HepG2 (cell line): ENCODE results near the gene DAAM1. TPM values are rescaled to one million over a fixed set of nuclear protein-coding genes. Genes with fewer than 3 reads are reported as not detected.
A peak's percentile ranks its signal among the peaks of the same experiment; 100 is the strongest.

Experiments
- ATAC-seq: fragments of 200-7000 bp; cut with Tn5 transposase; 3 replicates; pipeline ENCODE4 v1.9.1; 2020; ENCODE audit warnings: mild to moderate bottlenecking, moderate library complexity
- BruUV-seq: library from RNA; stranded (reverse); fragments of 400-500 nt; replicated peaks from 2 replicates; lab custom pipeline; 2021; lab: Mats Ljungman, UMichigan
- CTCF ChIA-PET: fragments of 300-600 bp; formaldehyde crosslinking; extraction: SDS; loops from one replicate; lab custom pipeline; 2021; ENCODE audit warnings: low total read pairs, inconsistent platforms, low intra/inter-chr PET ratio; lab: Yijun Ruan, JAX
- POLR2A ChIA-PET: fragments of 350-600 bp; sonication (Branson Sonifier 250); formaldehyde crosslinking; loops from one replicate; lab custom pipeline; 2020; ENCODE audit warnings: antibody characterized with exemption, inconsistent platforms; lab: Yijun Ruan, JAX
- DNase-seq: peaks from one replicate; pipeline ENCODE4 v3.0.0-alpha.2; 2015; ENCODE audit warnings: low spot score
- FAIRE-seq: peaks from 3 replicates; lab custom pipeline; 2011; peaks lifted over from hg19 to GRCh38; lab: Jason Lieb, UNC
- H2AFZ ChIP-seq: one replicate; pipeline ENCODE4 v1.6.1; 2011; ENCODE audit warnings: low read length, inconsistent platforms
- H3K27ac ChIP-seq: fragments of 300-600 bp; 3 replicates; pipeline ENCODE4 v1.8.0; 2011; ENCODE audit warnings: mixed run types, mild to moderate bottlenecking, mixed read lengths, low read length, inconsistent platforms; ENCODE audit not compliant: insufficient read depth; ENCODE audit errors: extremely low read length
- H3K27me3 ChIP-seq, 2 experiments: fragments of 200-600 bp in 1 of 2; 2 replicates in 1 of 2; 3 replicates in 1 of 2; pipeline versions ENCODE4 v1.6.0 to v1.8.0; 2011; ENCODE audit warnings: low read length in 2 of 2, mild to moderate bottlenecking in 2 of 2, moderate library complexity in 2 of 2, inconsistent platforms in 1 of 2; ENCODE audit not compliant: insufficient read depth in 2 of 2, control insufficient read depth in 1 of 2
- H3K36me3 ChIP-seq, 2 experiments: fragments of 200-600 bp in 1 of 2; replicated peaks in 1 of 2; 2 replicates in 1 of 2; 3 replicates in 1 of 2; pipeline versions ENCODE4 v1.5.1 to v1.8.0; 2011; ENCODE audit warnings: low read length in 2 of 2, inconsistent platforms in 1 of 2; ENCODE audit not compliant: insufficient read depth in 2 of 2, control insufficient read depth in 1 of 2
- H3K4me1 ChIP-seq: 2 replicates; pipeline ENCODE4 v1.5.1; 2012; ENCODE audit warnings: low read length, inconsistent platforms; ENCODE audit not compliant: insufficient read depth
- H3K4me2 ChIP-seq: 2 replicates; pipeline ENCODE4 v1.6.0; 2011; ENCODE audit warnings: low read depth, low read length, inconsistent platforms
- H3K4me3 ChIP-seq, 3 experiments: fragments of 200-600 bp in 1 of 3; sonication (generic), shearing (Covaris generic) in 1 of 3; replicated peaks in 1 of 3; 2 replicates each; pipeline ENCODE4 v1.5.1; 2011 to 2016; ENCODE audit warnings: low read length in 3 of 3, inconsistent platforms in 2 of 3, low read depth in 2 of 3, mild to moderate bottlenecking in 2 of 3, control low read depth in 1 of 3, mixed read lengths in 1 of 3; ENCODE audit not compliant: insufficient read depth in 1 of 3
- H3K79me2 ChIP-seq: one replicate; pipeline ENCODE4 v1.6.1; 2011; ENCODE audit warnings: low read length, inconsistent platforms; ENCODE audit not compliant: insufficient read depth
- H3K9ac ChIP-seq: 2 replicates; pipeline ENCODE4 v1.6.0; 2011; ENCODE audit warnings: mild to moderate bottlenecking, low read depth, low read length, inconsistent platforms; ENCODE audit not compliant: insufficient read depth
- H3K9me3 ChIP-seq: 2 replicates; pipeline ENCODE4 v1.5.1; 2012; ENCODE audit warnings: mild to moderate bottlenecking, low read length
- H4K20me1 ChIP-seq: 2 replicates; pipeline ENCODE4 v1.6.0; 2011; ENCODE audit warnings: inconsistent platforms, mild to moderate bottlenecking, low read length, moderate library complexity; ENCODE audit not compliant: insufficient read depth
- FIP1L1 ChIP-seq: fragments of 200-400 bp; formaldehyde crosslinking; IDR thresholded peaks from 2 replicates; pipeline ENCODE4 v1.6.1; 2018; ENCODE audit warnings: low read depth, mild to moderate bottlenecking, low read length, moderate library complexity, borderline replicate concordance; ENCODE audit not compliant: insufficient read depth
- HOXA3 ChIP-seq: sonication (generic); formaldehyde crosslinking; IDR thresholded peaks from 2 replicates; pipeline ENCODE4 v1.5.0; 2020; ENCODE audit warnings: missing genetic modification reagents
- THYN1 ChIP-seq: sonication (generic); formaldehyde crosslinking; IDR thresholded peaks from 2 replicates; pipeline ENCODE4 v1.8.1; 2023; ENCODE audit warnings: low read depth, mild to moderate bottlenecking, moderate library complexity, missing genetic modification reagents, borderline replicate concordance
- ZNF101 ChIP-seq: sonication (generic); formaldehyde crosslinking; IDR thresholded peaks from 2 replicates; pipeline ENCODE4 v1.4.0; 2020; ENCODE audit warnings: mild to moderate bottlenecking, low read depth, missing genetic modification reagents, borderline replicate concordance
- ZNF3 ChIP-seq: IDR thresholded peaks from 2 replicates; pipeline ENCODE4 v1.7.0; 2017; ENCODE audit warnings: inconsistent platforms
- ZNF430 ChIP-seq: sonication (generic); formaldehyde crosslinking; IDR thresholded peaks from 2 replicates; pipeline ENCODE4 v1.9.0; 2021; ENCODE audit warnings: mild to moderate bottlenecking, missing genetic modification reagents
- ZNF446 ChIP-seq: sonication (generic); formaldehyde crosslinking; IDR thresholded peaks from 2 replicates; pipeline ENCODE4 v1.5.0; 2020; ENCODE audit warnings: mild to moderate bottlenecking, missing genetic modification reagents
- ZNF777 ChIP-seq: sonication (generic); formaldehyde crosslinking; IDR thresholded peaks from 2 replicates; pipeline ENCODE4 v1.4.0; 2020; ENCODE audit warnings: missing genetic modification reagents
- ZNF83 ChIP-seq: sonication (generic); formaldehyde crosslinking; IDR thresholded peaks from 2 replicates; pipeline ENCODE4 v1.4.0; 2020; ENCODE audit warnings: missing genetic modification reagents, mild to moderate bottlenecking, borderline replicate concordance
- ZNF878 ChIP-seq: sonication (generic); formaldehyde crosslinking; IDR thresholded peaks from 2 replicates; pipeline ENCODE4 v1.8.1; 2023; ENCODE audit warnings: mild to moderate bottlenecking, missing genetic modification reagents, moderate library complexity
- ZNF879 ChIP-seq: sonication (generic); formaldehyde crosslinking; IDR thresholded peaks from 2 replicates; pipeline ENCODE4 v1.8.1; 2023; ENCODE audit warnings: missing genetic modification reagents
- in situ Hi-C: cut with HindIII; loops from 2 replicates; pipeline ENCODE4 v1.10.0; 2017; ENCODE audit warnings: low pct_unique_long_range_greater_than_20kb; ENCODE audit not compliant: extremely low pct_ligation_motif_present
- intact Hi-C: fragments of 100-400 bp; cut with micrococcal nuclease; formaldehyde crosslinking; loops from one replicate; pipeline ENCODE4 v1.10.0; 2022; ENCODE audit not compliant: unreplicated experiment
- polyA plus RNA-seq, 8 experiments: library from polyadenylated mRNA; depleted of rRNA in 3 of 8; stranded (reverse) in 7 of 8; unstranded in 1 of 8; fragments of >200 nt; fragmentation: Illumina TruSeq in 4 of 8; extraction: Trizol in 4 of 8; gene quantifications; 2 replicates each; pipeline versions ENCODE4 v1.2.1 to v1.2.3, GENCODE V29; 2011 to 2016; ENCODE audit warnings: low read depth in 4 of 8, missing spikeins in 1 of 8, mixed read lengths in 1 of 8; ENCODE audit not compliant: insufficient read depth in 1 of 8
- total RNA-seq, 5 experiments: library from RNA; depleted of rRNA; stranded (reverse); fragments of >200 nt; fragmentation: Illumina TruSeq; extraction: Trizol; gene quantifications; 2 replicates each; pipeline ENCODE4 v1.2.3, GENCODE V29; 2016; ENCODE audit warnings: low read depth in 1 of 5
- TF ChIP-seq, protein P1 (sequence below): sonication (generic); formaldehyde crosslinking; IDR thresholded peaks from 2 replicates; pipeline ENCODE4 v1.4.0; 2020; ENCODE audit warnings: missing genetic modification reagents
- TF ChIP-seq, protein P2 (sequence below): sonication (generic); formaldehyde crosslinking; IDR thresholded peaks from 2 replicates; pipeline ENCODE4 v1.4.0; 2020; ENCODE audit warnings: mild to moderate bottlenecking, missing genetic modification reagents
- TF ChIP-seq, protein P3 (sequence below): sonication (generic); formaldehyde crosslinking; IDR thresholded peaks from 2 replicates; pipeline ENCODE4 v1.5.0; 2020; ENCODE audit warnings: mild to moderate bottlenecking, missing genetic modification reagents
- TF ChIP-seq, protein P4 (sequence below): sonication (generic); formaldehyde crosslinking; IDR thresholded peaks from 2 replicates; pipeline ENCODE4 v1.5.1; 2020; ENCODE audit warnings: missing genetic modification reagents, mild to moderate bottlenecking, borderline replicate concordance

DAAM1 gene
- total and polyA plus RNA-seq, 2 of the 13 experiments (the other 11 are each of a cell fraction or from before 2014, with no cell fraction given): 10.9 to 24.5 TPM

DNA sequence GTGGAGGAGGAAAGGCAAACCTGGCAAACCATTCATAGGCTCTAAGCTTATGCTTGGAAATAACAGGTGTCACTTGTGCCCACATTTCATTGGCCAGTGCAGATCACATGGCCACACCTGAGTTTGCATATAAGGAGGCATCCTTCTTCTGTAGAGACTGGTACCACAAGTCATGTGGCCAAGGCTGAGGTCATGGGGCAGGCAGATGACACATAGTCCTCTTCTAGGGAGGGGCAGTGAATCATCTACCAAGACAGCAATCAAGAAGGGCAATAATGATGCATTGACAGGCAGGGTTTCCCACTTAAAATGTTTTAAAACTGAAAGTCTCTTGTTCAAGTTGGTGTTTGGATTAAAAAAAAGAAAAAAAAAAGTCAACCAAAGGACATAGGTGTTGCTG is 77.3 kb downstream of the DAAM1 start:
- Histone ChIP-seq H3K36me3 (peaks cover 8 to 34% of the 10 kb centered on the region in 2 experiments; a peak in 4 of 5 replicates), H3K27ac (no peak overlapping the region), H3K4me1 (peaks cover 32% of the 10 kb centered on the region), H3K4me2 (no peak overlapping the region), H2AFZ (no peak overlapping the region), H3K79me2 (peaks cover 11% of the 10 kb centered on the region), H4K20me1 (no peaks in the 10 kb centered on the region), H3K4me3 (no peak overlapping the region), H3K9me3 (no peaks in the 10 kb centered on the region), H3K9ac (no peak overlapping the region), H3K27me3 (no peaks in the 10 kb centered on the region)
- POLR2A ChIA-PET: no interaction called here
- CTCF ChIA-PET: no interaction called here
- BruUV-seq: TSS peak; percentile 4
- FAIRE-seq: no peak
- intact Hi-C loops (no loop called here), in situ Hi-C loops (no loop called here)
- TF ChIP-seq, protein P1, sequence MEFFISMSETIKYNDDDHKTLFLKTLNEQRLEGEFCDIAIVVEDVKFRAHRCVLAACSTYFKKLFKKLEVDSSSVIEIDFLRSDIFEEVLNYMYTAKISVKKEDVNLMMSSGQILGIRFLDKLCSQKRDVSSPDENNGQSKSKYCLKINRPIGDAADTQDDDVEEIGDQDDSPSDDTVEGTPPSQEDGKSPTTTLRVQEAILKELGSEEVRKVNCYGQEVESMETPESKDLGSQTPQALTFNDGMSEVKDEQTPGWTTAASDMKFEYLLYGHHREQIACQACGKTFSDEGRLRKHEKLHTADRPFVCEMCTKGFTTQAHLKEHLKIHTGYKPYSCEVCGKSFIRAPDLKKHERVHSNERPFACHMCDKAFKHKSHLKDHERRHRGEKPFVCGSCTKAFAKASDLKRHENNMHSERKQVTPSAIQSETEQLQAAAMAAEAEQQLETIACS: no peak
- TF ChIP-seq HOXA3 (no peak), ZNF878 (CRISPR knock-in tag) (no peak), ZNF879 (no peak), ZNF101 (CRISPR knock-in tag) (no peak), ZNF83 (CRISPR knock-in tag) (no peak), ZNF430 (CRISPR knock-in tag) (no peak), FIP1L1 (no peak), ZNF777 (CRISPR knock-in tag) (no peak), ZNF446 (no peak), THYN1 (CRISPR knock-in tag) (no peak), ZNF3 (CRISPR knock-in tag) (no peak)
- TF ChIP-seq, protein P2, sequence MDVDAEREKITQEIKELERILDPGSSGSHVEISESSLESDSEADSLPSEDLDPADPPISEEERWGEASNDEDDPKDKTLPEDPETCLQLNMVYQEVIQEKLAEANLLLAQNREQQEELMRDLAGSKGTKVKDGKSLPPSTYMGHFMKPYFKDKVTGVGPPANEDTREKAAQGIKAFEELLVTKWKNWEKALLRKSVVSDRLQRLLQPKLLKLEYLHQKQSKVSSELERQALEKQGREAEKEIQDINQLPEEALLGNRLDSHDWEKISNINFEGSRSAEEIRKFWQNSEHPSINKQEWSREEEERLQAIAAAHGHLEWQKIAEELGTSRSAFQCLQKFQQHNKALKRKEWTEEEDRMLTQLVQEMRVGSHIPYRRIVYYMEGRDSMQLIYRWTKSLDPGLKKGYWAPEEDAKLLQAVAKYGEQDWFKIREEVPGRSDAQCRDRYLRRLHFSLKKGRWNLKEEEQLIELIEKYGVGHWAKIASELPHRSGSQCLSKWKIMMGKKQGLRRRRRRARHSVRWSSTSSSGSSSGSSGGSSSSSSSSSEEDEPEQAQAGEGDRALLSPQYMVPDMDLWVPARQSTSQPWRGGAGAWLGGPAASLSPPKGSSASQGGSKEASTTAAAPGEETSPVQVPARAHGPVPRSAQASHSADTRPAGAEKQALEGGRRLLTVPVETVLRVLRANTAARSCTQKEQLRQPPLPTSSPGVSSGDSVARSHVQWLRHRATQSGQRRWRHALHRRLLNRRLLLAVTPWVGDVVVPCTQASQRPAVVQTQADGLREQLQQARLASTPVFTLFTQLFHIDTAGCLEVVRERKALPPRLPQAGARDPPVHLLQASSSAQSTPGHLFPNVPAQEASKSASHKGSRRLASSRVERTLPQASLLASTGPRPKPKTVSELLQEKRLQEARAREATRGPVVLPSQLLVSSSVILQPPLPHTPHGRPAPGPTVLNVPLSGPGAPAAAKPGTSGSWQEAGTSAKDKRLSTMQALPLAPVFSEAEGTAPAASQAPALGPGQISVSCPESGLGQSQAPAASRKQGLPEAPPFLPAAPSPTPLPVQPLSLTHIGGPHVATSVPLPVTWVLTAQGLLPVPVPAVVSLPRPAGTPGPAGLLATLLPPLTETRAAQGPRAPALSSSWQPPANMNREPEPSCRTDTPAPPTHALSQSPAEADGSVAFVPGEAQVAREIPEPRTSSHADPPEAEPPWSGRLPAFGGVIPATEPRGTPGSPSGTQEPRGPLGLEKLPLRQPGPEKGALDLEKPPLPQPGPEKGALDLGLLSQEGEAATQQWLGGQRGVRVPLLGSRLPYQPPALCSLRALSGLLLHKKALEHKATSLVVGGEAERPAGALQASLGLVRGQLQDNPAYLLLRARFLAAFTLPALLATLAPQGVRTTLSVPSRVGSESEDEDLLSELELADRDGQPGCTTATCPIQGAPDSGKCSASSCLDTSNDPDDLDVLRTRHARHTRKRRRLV (CRISPR knock-in tag): no peak
- TF ChIP-seq, protein P3, sequence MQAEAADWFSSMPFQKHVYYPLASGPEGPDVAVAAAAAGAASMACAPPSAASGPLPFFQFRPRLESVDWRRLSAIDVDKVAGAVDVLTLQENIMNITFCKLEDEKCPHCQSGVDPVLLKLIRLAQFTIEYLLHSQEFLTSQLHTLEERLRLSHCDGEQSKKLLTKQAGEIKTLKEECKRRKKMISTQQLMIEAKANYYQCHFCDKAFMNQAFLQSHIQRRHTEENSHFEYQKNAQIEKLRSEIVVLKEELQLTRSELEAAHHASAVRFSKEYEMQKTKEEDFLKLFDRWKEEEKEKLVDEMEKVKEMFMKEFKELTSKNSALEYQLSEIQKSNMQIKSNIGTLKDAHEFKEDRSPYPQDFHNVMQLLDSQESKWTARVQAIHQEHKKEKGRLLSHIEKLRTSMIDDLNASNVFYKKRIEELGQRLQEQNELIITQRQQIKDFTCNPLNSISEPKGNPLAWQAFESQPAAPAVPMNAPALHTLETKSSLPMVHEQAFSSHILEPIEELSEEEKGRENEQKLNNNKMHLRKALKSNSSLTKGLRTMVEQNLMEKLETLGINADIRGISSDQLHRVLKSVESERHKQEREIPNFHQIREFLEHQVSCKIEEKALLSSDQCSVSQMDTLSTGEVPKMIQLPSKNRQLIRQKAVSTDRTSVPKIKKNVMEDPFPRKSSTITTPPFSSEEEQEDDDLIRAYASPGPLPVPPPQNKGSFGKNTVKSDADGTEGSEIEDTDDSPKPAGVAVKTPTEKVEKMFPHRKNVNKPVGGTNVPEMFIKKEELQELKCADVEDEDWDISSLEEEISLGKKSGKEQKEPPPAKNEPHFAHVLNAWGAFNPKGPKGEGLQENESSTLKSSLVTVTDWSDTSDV (CRISPR knock-in tag): no peak
- TF ChIP-seq, protein P4, sequence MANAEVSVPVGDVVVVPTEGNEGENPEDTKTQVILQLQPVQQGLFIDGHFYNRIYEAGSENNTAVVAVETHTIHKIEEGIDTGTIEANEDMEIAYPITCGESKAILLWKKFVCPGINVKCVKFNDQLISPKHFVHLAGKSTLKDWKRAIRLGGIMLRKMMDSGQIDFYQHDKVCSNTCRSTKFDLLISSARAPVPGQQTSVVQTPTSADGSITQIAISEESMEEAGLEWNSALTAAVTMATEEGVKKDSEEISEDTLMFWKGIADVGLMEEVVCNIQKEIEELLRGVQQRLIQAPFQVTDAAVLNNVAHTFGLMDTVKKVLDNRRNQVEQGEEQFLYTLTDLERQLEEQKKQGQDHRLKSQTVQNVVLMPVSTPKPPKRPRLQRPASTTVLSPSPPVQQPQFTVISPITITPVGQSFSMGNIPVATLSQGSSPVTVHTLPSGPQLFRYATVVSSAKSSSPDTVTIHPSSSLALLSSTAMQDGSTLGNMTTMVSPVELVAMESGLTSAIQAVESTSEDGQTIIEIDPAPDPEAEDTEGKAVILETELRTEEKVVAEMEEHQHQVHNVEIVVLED: no peak
- ATAC-seq: no peak
- DNase-seq: no peak
